Stimulated activated CD8-positive, alpha-beta memory T cell treated with anti-CD3 and anti-CD28 coated beads, Interleukin-12 subunit alpha, Interleukin-12 subunit beta, amount 100 ng/mL, for 4 hours (primary cell): ENCODE measurements around the gene WARS2.
"Not testable (repeated sequence)": the region's sequence is repeated elsewhere in the genome, so short reads cannot be mapped to it uniquely, and the experiment has no call there.

ENCODE experiments used
- DNase-seq: peaks from one replicate; pipeline ENCODE4 v3.0.0-alpha.2; 2020; ENCODE audit warnings: low read depth

Gene WARS2

DNA sequence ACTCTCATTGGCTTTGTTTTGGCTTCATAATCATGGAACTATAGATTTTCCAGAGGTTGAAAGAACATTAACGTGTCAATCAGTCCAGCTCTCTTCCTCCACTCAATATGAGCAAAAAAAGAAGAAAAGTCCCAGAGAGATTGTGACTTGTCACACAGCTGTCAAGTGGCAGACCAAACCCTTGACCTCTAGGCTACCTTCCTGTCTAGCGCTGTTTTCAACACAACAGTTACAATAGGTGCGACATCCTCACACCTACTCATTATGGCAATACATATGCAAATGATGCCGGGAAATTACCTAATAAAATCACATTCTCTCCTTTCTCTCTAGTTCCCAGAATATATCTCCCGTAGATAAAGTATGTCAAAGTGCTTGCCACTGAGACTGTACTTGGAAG lies 1.1 kb downstream of the WARS2 start:
- DNase-seq: no peak

DNA sequence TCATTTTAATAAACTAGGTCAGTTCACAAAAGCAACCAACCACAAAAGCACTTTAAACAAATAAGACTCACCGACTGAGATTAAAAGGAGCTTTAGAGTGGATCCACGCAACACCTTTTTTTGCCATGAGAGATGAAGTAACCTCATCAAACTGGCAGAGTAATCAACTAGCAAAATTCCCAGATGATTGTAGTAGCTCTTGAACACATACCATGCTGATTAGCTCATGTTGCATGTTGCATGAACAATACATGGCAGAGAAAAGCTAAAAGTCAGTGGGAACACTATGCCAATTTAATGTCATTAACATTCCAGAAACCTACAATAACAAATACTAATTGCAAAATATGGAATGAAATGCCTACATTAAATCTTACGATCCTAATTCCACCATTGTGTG lies 4.1 kb downstream of the WARS2 start:
- DNase-seq: no peak

DNA sequence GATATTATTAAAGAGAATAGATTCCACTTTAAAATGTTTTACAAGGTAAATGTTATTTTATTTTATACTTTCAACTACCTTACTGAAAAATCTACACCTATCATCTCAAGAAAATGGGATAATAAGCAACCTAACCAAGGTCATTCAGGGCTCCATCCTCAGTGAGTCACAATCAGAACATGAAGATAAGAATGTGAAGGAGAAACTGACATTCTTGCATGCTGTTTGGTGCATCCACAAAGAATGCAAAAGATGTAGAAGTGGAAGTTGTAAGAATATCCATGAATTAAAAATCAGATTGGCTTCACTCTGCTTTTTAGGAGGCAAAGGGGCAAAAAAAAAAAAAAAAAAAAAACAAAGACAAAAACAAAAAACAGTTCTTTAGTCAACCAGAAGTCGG lies 6.5 kb downstream of the WARS2 start:
- DNase-seq: no peak

DNA sequence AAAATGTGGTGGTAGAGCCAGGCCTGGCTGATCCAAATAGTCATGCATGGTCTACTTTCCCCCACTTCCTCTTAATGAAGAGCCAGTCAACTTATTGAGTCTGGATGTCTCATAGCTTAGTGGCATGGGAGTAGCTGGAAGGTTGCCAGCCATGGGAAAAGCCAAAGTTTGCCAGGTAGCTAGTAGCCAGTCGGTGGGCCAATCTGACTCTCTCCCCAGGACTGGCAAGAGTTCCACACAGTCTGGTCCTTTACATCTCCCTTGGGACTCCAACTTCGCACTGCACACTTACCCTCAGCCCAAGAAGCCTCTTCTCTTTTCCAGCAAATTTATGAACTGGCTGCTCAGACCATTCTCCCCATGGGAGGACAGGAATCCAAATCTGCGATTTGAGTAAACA lies 8.3 kb downstream of the WARS2 start:
- no peak for DNase-seq

DNA sequence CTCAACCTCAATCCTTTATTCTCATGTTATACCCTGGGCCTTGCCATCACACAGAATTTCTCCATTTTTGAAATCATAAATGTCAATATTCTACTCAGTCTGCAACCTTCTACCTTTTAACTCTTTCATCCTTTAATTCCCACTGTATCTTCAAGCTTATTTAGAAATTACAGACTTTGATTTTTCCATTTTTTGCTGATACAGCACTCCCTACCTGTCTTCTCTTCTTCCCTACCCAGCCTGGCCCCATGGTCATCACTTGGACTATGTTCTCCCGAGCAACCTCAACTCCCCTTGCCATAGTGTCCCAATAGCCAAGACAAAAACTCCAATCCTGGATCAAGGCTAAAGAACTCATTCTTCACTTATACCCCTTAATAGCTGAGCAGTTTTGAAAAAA lies 14.6 kb downstream of the WARS2 start:
- DNase-seq: no peak

DNA sequence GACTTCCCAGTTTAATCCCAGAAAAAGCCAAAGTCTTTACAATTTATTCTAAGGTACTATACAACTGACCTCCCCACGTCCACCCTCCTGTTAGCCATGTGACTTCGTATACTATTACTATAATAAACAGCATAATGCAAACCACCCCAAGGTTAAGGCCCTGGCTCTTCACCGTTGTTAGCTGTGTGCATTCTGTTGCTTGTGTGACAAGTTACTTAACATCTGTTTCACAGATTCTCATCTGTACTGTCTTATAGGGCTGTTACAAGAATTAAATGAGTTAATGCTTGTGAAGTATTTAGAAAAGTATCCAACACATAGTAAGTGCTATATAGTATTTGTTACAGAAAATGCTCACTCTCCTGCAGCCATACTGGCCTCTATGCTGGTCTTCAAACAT lies 15.7 kb downstream of the WARS2 start:
- DNase-seq: no peak

DNA sequence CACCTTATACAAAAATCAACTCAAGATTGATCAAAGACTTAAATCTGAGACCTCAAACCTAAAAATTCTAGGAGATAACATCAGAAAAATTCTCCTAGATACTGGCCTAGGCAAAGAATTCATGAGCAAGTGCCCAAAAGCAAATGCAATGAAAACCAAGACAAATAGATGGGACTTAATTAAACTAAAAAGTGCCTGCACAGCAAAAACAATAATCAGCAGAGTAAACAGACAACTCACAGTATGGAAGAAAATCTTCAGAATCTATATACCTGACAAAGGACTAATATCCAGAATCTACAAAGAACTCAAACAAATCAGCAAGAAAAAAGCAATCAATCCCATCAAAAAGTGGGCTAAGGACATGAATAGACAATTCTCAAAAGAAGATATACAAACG lies 18.6 kb downstream of the WARS2 start:
- not testable (repeated sequence) for DNase-seq

DNA sequence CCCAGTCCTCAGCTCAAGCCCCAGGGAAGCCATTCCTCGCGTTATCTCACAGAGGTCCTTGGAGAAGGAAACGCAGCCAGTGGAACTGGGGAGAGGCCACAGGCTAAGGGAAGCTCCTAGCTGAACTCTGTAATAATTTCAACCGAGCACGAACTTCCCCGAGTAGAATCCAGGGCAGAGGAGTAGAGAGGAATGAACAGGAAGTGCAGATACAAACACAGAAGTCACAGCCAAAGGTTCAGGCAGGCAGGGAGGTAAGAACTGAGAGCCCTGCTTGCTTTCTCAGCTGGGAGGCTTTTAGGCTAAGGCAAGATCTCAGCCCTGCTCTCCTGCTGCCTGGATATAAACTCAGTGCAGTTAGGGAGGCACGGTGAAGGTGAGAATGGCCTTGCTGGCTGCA lies 23.7 kb downstream of the WARS2 start:
- no peak for DNase-seq

DNA sequence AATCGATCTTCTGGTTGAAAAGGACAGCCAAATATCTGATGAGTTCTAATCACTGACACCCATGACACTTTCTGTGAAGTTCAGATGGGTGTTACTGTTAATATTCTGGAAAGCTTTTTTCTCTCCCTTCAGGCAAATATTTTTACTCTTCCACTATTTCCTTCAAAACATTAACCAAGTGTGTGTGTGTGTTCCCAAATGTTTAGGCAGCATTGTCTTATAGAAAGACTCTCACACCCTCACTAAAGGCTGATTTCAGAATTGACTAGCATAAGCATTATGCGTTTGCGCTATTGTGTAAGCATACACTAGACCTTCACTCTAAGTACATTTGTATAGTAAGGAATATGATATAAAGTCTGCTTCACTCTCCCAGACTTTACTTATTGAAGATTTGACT lies 24.7 kb downstream of the WARS2 start:
- DNase-seq: no peak

DNA sequence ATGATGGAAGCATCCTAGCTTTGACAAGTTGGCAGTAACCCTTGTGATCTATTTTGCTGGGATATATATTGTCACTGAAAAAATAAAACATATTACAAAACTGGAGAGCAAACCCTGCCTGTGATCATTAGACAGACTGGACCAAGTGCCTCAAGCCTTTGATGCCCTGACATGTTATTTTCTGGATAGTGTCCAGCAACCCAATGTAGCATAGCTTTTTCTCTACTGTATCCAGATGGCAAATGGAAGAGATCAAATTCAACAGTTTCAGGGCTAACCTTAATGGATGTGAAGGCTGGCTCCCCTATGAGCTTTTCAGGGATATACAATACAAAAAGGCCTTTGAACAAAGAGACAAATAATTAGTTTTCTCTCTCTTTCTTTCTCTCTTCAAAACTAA lies 25.1 kb downstream of the WARS2 start:
- no peak for DNase-seq

DNA sequence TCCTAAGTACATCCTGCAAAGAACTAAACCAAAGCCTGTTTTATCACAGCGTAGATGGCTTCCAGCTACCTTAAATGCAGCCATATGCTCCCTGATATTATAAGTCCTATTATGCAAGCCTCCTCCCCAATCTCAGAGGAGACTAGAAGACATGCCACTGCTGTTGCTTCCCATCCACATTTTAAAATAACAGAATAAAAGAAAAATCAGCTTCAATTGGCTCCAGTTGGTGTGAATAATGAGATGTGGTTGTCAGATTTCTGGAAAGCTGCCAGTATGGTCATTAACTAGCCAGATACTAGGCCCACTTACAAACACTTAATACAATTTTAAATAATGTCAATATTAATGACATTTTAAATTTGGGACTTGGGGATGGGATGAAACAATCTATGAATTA lies 25.7 kb downstream of the WARS2 start:
- no peak for DNase-seq

DNA sequence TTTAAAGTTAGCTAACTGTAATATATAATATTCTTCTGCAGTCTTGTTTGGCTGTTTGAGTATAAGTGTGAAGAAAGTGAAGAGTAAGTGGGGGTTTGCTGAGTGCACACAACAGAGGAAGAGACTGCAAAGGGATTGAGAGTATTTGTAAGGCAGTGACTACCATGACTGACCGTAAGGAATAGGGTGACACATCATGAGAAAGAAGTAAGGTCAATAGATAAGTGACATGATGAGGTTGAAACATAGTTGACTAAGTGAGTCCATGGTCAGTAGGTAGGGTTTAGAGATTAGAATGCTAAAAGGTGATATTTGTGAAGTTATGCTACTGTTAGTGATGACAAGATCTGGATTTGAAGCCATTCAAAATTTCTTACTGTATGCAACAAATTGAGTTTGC lies 27.7 kb downstream of the WARS2 start:
- DNase-seq: no peak

DNA sequence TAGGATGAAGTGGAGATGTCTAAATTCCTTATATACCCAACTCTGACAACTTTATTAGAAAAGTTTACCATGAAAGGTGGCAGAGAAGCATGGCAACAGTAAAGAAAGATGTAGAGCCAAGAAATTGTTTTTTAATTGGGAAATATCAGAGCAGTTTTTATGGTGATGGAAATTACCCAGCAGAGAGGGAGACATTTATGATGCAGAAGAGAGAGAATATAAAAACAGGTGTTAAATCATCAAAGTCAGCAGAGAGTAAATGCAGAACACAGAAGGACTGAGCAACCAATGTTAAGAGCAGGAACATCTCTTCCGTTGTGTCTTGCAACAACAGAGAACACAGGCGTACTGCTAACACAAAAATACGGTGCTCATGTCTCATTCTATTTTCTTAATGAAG lies 28.2 kb downstream of the WARS2 start:
- DNase-seq: no peak

DNA sequence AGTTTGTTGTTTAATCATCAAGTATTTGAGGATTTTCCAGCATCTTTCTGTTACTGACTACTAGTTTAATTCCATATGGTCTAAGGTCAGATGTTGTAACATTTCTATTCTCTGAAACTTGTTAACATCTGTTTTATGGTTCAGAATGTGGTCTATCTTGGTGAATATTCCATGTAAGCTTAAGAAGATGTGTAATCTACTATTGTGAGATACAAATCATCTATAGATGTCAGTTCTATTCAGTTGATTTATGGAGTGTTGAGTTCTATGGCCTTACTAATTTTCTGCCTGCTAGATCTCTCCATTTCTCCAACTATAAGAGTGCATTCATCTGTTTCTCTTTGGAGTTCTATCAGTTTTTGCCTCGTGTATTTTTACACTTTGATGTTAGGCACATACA lies 31.5 kb downstream of the WARS2 start:
- DNase-seq: no peak

DNA sequence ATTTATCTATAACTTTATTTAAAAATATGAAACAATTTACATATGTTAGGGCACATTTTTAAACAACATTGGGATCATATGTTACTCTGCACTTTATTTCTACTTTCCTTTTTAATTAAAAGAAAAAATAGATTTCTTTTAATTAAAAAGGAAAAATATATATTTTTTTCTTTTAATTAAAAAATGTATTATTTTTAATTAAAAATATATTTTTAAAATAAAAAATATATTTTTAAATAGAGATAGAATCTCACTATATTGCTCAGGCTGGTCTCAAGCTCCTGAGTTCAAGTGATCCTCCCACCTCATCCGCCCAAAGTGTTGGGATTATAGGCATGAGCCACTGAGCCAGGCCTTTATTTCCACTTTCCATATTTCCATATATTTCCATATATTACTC lies 36.7 kb downstream of the WARS2 start:
- DNase-seq: no peak

DNA sequence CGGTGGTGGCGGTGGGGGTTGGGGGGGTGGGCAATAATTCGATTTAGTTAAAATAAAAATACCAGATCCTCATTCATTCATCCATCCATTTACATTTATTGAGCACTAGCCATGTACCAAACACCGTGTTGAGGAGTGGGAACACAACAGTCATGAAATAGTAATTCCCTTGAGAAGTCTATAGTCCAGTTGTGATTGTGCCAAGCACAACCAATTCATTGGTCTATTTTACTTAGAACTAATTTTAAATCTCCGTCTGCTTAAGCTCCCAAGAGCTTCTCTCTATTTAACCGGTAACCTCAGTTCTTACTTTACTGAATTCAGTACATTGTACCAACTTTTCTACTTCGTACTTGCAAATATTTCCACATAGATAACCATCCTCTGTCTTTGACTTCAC lies 38.4 kb downstream of the WARS2 start:
- no peak for DNase-seq

DNA sequence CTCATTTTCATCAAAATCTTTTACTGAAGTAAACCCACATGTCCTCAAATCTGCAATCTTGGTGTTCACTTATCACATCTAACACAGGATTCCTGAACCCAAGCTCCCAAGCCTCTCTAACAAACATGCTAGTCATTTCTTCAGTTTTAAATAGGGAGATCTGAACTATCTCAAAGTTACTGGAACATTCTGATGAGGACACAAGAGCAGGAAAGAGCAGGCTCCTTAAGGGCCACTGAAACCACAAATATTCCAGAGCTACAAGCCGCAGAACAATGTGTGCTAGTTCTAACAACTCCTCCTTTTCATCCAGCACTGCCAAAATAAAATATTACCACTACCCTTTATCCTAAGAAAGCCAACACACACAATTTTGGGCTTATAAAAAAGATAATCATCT lies 38.9 kb downstream of the WARS2 start:
- no peak for DNase-seq

DNA sequence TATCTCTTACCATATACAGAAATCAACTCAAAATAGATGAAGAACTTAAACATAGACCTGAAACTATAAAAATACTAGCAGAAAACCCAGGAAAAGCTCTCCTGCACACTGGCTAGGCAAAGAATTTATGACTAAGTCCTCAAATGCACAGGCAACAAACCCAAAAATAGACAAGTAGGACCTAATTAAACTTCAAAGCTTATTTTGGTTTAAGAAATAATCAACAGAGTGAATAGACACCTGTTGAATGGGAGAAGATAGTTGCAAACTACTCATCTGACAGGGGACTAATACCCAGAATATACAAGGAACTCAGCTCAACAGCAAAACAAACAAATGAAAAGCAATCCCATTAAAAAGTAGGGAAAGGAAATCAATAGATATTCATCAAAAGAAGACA lies 40.7 kb downstream of the WARS2 start:
- no peak for DNase-seq

DNA sequence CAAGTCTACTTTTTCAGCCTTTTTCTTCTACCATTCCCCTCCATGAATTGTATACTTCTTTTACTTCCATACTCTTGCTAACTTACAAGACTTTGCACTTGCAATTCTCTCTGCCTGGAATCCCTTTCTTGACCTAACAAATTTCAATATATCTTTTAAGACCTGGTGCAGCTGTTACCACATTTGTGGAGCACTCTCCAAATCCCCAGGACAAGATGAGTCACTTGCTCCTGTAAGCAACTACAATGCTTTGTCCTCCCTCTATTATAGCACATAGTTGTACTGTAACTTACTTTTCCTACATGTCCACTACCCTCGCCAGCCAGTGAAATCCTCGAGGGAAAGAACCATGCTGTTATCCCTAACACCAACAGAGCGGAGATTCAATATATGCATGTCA lies 43.1 kb downstream of the WARS2 start:
- no peak for DNase-seq

DNA sequence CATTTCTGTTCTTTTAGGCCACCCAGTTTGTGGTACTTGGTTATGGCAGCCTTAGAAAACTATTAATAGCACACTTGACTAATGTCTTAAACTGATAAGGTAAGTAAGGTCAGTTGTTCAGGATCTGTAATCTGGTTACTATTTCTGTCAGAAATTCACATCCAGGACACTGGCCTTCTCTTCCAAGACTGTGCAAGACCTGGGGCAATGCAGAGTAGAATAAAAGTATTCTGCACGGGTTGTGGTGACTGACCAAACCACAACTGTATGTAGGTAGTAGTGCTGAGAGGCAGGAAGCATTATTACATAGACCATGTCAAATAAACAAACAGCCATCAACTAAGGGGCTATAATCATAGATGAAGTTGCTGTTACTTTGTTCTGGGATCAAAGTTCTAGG lies 46.7 kb downstream of the WARS2 start:
- no peak for DNase-seq

DNA sequence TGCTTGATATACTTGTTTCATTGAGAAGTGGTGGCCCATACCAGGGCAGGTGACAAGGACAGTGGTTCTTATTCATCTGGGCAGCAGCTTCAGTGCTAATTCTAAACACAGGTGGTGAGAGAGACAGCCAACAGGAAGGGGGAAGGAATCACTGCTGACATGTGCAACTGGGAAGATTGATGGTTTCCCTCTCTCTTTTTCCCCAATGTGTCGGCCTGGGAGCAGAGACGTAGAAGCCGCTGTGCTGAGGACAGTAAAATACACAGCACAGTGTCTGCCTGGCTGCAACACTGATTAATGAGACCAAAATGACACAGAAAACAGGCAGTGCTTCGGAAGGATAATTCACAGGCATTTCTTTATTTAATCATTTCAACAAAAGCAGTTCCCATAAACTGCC lies 48.8 kb downstream of the WARS2 start:
- DNase-seq: no peak

DNA sequence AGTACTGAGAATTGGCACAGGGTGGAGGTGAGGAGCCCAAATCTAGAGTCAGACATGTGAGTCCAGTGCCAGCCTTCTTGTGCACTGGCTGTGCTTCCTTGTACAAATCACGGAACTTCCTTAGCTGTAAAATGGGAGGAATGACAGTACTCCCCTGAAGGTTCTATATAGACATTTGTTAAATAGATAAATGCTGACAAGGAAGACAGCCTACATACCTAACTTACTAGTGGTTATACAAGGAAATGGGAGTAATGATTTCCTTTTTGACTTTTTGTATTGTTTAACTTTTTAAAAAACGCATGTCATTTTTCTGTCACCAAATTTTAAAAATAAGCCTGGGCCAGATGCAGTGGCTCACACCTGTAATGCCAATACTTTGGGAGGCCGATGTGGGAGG lies 50.2 kb downstream of the WARS2 start:
- DNase-seq: no peak

DNA sequence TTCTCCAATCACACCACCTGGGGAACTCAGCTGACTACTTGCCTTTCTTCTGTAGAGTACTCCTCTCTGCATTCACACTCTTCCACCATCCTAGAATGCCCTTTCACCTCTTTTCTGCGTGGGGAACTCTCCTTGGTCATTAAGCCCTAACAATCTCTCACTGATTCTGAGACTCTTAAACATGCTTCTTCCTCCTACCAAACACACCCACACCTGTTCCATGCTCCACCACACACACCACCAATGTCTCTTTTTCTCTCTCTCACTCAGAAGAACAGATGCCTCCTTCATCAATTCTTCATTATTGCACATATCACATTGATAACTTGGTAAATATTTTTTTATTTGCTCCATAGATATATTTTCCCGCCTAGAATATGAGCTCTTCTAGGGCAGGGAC lies 53.6 kb downstream of the WARS2 start:
- no peak for DNase-seq

DNA sequence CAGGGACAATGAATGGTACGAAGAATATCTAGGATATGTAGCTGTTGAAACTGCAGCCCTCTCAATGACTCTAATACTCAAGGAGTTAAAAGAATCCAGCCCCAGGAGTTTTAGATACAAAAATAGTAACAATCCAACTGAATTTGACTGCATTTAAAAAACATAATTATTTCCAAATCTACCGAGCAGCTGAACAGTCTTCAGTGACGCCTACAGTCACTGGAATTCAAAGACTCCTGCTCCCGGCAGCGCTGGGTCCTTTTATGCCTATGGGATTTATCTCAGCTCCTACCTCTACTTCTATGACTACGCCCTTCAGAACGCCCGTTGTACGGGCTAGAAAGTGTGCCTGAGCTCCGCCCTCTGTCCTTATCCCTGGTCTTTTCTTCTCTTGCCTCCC lies 55.7 kb downstream of the WARS2 start:
- DNase-seq: no peak

DNA sequence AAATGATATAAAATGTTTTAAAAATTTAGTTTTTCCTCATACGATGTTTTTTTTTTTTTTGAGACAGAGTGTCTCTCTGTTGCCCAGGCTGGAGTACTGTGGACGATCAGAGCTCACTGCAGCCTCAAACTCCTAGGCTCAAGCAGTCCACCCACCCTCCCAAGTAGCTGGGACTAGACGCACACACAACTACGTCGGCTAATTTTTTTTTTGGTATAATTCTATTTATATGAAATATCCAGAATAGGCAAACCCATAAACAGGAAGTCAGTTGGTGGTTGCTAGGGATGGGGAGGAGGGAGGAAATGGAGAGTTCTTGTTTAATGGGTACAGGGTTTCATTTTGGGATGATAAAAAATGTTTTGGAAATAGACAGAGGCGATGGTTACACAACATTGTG lies 56.5 kb downstream of the WARS2 start:
- no peak for DNase-seq

DNA sequence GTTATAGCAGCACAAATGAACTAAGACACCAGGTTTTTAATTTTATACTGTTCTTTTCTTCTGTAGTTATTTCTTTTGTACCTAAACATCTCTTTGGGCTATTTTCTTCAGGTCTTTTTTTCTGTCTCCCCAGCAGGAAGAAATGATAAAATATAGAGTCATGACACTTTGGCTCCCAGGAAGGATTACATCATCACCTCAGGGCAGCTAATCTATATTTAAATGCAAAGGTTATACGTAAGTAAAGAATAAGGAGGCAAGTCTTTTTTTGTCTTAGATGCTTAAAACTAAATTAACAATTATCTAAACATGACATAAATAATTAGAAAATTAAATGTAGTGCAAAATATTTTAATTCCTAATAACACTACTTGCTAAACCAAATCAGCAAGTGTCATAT lies 57.0 kb downstream of the WARS2 start:
- no peak for DNase-seq
